Tibial artery (tissue), 4 donors: ENCODE measurements around the gene MAU2.

Experiments
- DNase-seq, 2 donors: peaks; one replicate each; pipeline ENCODE4 v3.0.0-alpha.2; 2019
- H3K27ac ChIP-seq, 2 donors: fragments of 200-600 bp; sonication (generic) in 1 of 2; 1 replicate in 1 of 2; 2 replicates in 1 of 2; pipeline ENCODE4 v1.5.1; 2018 to 2019; ENCODE audit warnings: mild to moderate bottlenecking in 1 of 2
- H3K27me3 ChIP-seq, 2 donors: fragments of 200-600 bp; sonication (generic) in 1 of 2; one replicate each; pipeline versions ENCODE4 v1.5.1 to v1.6.0; 2016 to 2019
- H3K36me3 ChIP-seq, 3 donors: fragments of 200-600 bp; sonication (generic) in 2 of 3; one replicate each; pipeline ENCODE4 v1.5.1; 2016 to 2019; ENCODE audit warnings: mild to moderate bottlenecking in 2 of 3
- H3K4me1 ChIP-seq, 4 donors: fragments of 200-600 bp; sonication (generic) in 2 of 4; 1 replicate in 3 of 4; 2 replicates in 1 of 4; pipeline ENCODE4 v1.5.1; 2016 to 2019
- H3K4me3 ChIP-seq, 2 donors: fragments of 200-600 bp; sonication (generic) in 1 of 2; 1 replicate in 1 of 2; 2 replicates in 1 of 2; pipeline ENCODE4 v1.5.1; 2018 to 2019; ENCODE audit warnings: mild to moderate bottlenecking in 2 of 2
- H3K9me3 ChIP-seq, 3 donors: fragments of 200-600 bp; sonication (generic) in 1 of 3; one replicate each; pipeline ENCODE4 v1.5.1; 2016 to 2019
- intact Hi-C: fragments of 100-400 bp; cut with DNase I; formaldehyde crosslinking; loops from one replicate; pipeline ENCODE4 v1.15.0; 2023; ENCODE audit warnings: low total_unique reads
- TF ChIP-seq, protein P1 (sequence below), 2 experiments: fragments of 200-600 bp in 1 of 2; fragments of 450-650 bp in 1 of 2; IDR thresholded peaks; one replicate each; pipeline ENCODE4 v1.5.1; 2017 to 2019; ENCODE audit warnings: antibody characterized with exemption in 2 of 2, mild to moderate bottlenecking in 1 of 2, moderate library complexity in 1 of 2

Gene MAU2

DNA sequence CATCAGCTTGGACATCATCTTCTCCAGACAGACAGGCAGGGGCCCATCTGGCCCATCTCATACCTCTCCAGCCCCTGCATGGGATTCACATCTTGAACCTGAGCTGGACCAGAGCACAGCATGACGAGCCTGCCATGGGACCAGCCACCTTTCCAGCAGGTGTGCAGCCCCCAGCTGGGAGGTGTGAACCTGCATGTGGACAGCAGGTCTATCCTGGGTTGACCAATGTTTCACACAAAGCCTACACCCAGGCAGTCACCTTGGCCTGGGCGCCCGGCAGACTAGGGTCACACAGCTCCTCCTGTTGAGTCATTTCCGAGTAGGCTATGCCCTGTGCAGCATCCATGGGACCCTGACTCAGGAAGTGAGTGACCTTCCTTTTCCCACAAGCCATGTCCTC, 41.4 kb downstream of the MAU2 start:
- Histone ChIP-seq H3K9me3 (no peaks in the 10 kb centered on the region), H3K4me3 (no peak overlapping the region), H3K4me1 (peaks cover 0 to 29% (median 8%) of the 10 kb centered on the region in 4 donors), H3K27me3 (no peaks in the 10 kb centered on the region), H3K36me3 (peaks cover 0 to 26% (median 12%) of the 10 kb centered on the region in 3 donors), H3K27ac (no peak overlapping the region)
- intact Hi-C loops: no loop called here
- DNase-seq: no peak
- TF ChIP-seq, protein P1, sequence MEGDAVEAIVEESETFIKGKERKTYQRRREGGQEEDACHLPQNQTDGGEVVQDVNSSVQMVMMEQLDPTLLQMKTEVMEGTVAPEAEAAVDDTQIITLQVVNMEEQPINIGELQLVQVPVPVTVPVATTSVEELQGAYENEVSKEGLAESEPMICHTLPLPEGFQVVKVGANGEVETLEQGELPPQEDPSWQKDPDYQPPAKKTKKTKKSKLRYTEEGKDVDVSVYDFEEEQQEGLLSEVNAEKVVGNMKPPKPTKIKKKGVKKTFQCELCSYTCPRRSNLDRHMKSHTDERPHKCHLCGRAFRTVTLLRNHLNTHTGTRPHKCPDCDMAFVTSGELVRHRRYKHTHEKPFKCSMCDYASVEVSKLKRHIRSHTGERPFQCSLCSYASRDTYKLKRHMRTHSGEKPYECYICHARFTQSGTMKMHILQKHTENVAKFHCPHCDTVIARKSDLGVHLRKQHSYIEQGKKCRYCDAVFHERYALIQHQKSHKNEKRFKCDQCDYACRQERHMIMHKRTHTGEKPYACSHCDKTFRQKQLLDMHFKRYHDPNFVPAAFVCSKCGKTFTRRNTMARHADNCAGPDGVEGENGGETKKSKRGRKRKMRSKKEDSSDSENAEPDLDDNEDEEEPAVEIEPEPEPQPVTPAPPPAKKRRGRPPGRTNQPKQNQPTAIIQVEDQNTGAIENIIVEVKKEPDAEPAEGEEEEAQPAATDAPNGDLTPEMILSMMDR (IDR thresholded peaks at IDR 0.05): no peak

DNA sequence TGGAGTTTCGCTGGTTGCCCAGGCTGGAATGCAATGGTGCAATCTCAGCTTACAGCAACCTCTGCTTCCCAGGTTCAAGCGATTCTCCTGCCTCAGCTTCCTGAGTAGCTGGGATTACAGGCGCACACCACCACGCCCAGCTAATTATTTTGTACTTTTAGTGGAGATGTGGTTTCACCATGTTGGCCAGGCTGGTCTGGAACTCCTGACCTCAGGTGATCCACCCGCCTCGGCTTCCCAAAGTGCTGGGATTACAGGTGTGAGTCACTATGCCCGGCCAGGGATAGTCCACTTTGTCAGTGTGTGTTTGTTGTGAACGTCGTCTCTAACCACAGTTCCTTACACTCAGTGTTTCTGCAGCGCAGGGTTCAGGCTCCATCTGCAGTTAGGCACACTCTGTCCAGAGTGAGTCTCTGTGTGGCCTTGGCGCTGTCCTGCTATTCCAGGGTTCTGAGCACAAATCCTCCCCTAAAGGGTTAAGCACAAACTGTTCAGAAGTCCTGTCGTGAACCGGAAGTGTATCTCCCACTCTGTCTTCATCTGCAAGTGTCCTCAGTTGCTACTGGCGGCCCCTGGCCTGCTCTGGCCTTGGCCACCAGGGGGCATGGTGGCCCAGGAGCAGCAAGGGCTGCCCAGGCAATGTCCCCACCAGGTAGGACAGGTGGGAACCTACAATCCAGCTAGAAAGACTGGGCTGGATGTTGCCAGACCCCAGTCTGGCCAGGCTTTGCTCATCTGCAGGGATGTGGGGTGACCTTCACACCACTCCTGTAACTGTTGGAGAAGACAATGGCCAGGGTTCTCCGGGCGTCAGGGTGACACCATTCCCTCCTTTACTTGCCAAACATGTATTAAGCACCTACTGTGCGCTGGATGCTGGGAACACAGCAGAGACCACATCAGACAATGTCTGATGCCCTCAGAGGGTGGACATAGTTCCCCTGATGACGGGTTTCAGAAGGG, 46.1 kb downstream of the MAU2 start:
- H3K27ac ChIP-seq: peak overlapping the region in 1 of 2 donors; percentile 4
- H3K36me3 ChIP-seq: no peaks in the 10 kb centered on the region
- peak; percentile 55 to 80 for DNase-seq
- H3K4me3 ChIP-seq: no peak overlapping the region
- no peaks in the 10 kb centered on the region for H3K9me3 ChIP-seq
- TF ChIP-seq, protein P1 (IDR thresholded peaks at IDR 0.05): peak; percentile 89 to 95
- peaks cover 0 to 19% (median 4%) of the 10 kb centered on the region in 4 donors for H3K4me1 ChIP-seq
- intact Hi-C loops: loop anchor here (2.0 to 5.0 kb wide), 2 partner anchors 41 to 124 kb away; partner anchors contain the start of gene GATAD2A
- no peaks in the 10 kb centered on the region for H3K27me3 ChIP-seq

- Histone ChIP-seq H3K4me3 (no peak overlapping the region), H3K4me1 (peaks cover 0 to 19% (median 4%) of the 10 kb centered on the region in 4 donors), H3K9me3 (no peaks in the 10 kb centered on the region), H3K36me3 (no peaks in the 10 kb centered on the region), H3K27ac (no peak overlapping the region), H3K27me3 (no peaks in the 10 kb centered on the region)
- intact Hi-C loops: loop anchor here (5.0 kb wide), 1 partner anchor 39 kb away; the partner anchor contains the start of gene GATAD2A
- no peak for DNase-seq
- TF ChIP-seq, protein P1 (IDR thresholded peaks at IDR 0.05): no peak
Observed at GRCh38 chr19:19368087-19368486, 47.5 kb downstream of the MAU2 start.

GRCh38 chr19:19371059-19371458, 50.4 kb downstream of the MAU2 start:
- Histone ChIP-seq H3K36me3 (no peaks in the 10 kb centered on the region), H3K9me3 (no peaks in the 10 kb centered on the region), H3K27ac (no peak overlapping the region), H3K27me3 (no peaks in the 10 kb centered on the region), H3K4me1 (peaks cover 0 to 6% (median 3%) of the 10 kb centered on the region in 4 donors), H3K4me3 (no peak overlapping the region)
- no peak for DNase-seq
- intact Hi-C loops: no loop called here
- TF ChIP-seq, protein P1 (IDR thresholded peaks at IDR 0.05): no peak

DNA sequence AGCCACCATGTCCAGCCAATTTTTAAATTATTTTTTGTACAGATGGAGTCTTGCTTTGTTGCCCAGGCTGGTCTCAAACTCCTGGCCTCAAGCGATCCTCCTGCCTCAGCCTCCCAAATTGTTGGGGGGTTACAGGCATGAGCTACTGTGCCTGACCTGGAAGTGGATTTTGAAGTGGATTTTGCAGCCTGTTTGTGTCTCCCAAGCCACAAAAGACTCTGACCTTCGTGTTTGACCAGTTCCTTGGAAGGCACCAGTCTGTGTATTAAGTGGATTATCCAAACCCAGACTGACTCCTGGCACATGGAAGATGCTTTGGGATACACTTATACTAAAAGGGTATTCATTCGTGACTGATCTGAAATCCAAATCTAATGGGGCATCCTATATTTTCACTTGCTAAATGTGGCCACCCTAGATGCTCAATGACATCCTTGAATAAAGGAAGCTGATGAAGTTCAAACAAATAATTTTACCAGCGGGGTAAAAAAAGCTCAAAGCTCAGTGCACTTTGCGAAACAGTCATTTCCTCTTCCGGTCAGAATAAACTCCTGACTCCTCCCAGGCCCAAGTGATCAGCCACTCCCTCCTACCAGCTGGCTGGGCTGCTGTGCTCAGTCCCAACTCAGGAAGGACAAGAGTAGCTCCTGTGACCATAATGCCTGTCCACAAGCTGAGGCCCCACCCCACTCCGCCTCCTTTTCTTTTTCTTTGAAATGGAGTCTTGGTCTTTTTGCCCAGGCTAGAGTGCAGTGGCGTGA, 52.2 kb downstream of the MAU2 start:
- peaks cover 0 to 6% (median 5%) of the 10 kb centered on the region in 4 donors for H3K4me1 ChIP-seq
- no peaks in the 10 kb centered on the region for H3K36me3 ChIP-seq
- intact Hi-C loops: no loop called here
- DNase-seq: peak in 1 of 2 donors; percentile 68
- H3K27ac ChIP-seq: peak overlapping the region; percentile 2 to 41
- TF ChIP-seq, protein P1 (IDR thresholded peaks at IDR 0.05): no peak
- H3K4me3 ChIP-seq: no peak overlapping the region
- H3K9me3 ChIP-seq: no peaks in the 10 kb centered on the region
- no peaks in the 10 kb centered on the region for H3K27me3 ChIP-seq
